ENCODE data around the gene ZBTB16.

ZBTB16 gene

DNA sequence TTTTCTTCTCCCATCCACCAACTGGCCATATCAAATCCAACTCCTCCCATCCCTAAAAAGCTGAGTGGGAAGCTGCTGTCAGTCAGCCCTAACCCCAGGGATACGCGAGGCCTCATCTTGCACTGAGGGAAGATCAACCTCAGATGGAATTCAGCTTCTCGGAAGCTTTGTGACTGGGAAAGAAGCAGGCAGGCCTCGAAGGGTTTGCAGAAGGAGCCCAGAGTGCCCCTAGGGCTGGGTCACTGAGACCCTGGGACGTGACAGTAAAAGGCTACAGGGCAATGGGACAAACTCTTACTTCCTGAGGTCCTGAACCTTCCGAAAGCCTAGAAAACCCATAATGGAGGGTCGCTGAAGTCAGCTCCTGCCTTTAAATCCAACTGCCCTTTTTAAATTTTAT is 202.3 kb downstream of the ZBTB16 start:
- DNase-seq = no peak

DNA sequence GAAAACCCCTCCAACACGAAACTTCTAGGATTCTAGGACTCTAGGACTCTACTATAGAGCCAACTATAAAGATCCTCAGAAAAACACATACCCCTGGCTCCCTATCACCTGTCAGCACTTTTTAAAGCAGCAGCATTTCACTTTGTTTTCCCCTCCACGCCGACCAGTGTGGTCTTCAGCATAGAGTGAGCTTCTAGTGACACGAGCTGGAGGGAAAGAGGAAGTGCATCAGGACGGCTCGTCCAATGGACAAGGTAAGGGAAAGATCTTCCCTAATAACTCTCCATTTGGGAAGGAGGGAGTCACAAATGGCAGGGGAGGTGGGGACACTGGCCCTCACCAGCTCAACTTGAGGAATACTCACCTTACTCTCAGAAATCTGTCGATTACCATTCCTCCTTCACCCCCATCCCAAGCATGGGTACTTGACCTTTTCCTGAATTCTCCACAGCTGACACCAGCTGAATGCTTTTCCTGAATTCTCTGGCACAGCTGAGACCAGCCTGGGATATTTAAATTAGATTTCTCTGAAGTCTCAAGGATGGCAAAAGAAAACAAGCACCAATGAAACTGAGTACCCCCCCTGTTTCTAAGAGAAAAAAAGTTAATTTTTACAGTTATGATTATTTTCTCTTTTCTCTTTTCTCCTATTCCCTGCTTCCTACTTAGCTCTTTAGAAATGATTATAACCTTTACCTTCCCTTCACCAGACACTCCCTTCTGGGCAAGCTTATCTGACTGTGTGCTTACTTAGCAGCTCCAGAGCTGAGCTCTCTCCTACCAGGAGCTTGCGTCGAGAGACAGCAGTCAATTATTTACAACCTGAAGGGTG is 203.4 kb downstream of the ZBTB16 start:
- DNase-seq (no peak), ATAC-seq (peak; percentile 49)
- H3K27ac Mint-ChIP-seq = no peak overlapping the region
- no peaks in the 10 kb centered on the region for H3K4me1 Mint-ChIP-seq
- no peak overlapping the region for H3K4me3 Mint-ChIP-seq
- H3K9me3 Mint-ChIP-seq = no peaks in the 10 kb centered on the region
- H3K27me3 Mint-ChIP-seq = no peaks in the 10 kb centered on the region

More for the DNA sequence above, 202.3 kb downstream of the ZBTB16 start:
- H3K27ac Mint-ChIP-seq = no peak overlapping the region
- H3K9me3 Mint-ChIP-seq = no peaks in the 10 kb centered on the region
- ATAC-seq = no peak
- no peak overlapping the region for H3K4me3 Mint-ChIP-seq
- H3K27me3 Mint-ChIP-seq = no peaks in the 10 kb centered on the region
- no peaks in the 10 kb centered on the region for H3K4me1 Mint-ChIP-seq

DNA sequence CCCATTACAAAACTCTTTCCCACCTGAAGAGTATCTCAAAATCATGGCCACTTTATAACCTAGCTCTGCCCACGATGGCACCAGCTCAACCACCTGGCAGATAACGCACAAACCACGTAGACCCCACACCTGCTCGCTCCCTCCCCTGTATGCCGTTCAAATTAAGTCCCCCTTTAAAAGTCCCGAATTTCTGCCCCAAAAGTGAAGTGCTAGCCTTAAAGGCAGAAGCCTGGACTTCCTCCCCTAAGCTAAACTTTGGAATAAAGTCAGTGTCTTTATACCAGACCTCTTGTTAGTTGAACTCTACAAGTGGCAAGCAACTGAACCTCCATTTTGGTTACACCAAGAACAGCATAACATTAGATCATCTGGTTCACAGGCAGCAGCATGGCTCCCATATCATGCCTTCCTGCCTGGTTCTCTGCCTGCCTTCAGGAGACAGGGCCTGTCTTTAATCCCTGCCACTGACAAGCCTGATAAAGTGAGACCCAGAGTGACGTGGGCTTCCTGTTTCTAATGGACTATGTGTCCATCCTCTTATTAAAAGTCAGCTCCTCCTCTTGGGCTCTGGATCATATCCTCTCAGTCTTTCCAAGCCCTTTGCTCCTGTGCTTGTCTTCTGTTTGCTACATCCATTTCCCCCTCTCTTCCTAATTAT is 204.1 kb downstream of the ZBTB16 start:
- Mint-ChIP-seq H3K27ac (no peak overlapping the region), H3K4me3 (no peak overlapping the region), H3K4me1 (no peaks in the 10 kb centered on the region), H3K27me3 (no peaks in the 10 kb centered on the region), H3K9me3 (no peaks in the 10 kb centered on the region)
- no peak for ATAC-seq
- no peak for DNase-seq

DNA sequence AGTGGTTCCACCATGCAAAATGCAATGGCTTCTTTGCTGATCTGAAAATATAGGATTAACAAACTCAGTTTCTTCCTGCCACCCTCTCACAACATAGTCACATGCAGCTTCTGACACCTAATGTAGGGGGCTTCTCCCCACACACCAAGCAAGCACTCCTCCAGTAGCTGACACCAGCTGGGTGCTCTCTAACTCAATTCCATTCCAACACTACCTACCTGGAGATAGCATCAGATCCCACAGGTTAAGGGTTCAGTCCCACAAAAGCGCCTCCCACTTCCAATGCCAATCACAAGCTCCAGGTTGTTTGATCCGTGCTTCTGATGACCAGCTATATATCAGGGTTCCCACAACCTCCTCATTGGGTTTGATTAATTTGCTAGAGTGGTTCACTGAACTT is 204.9 kb downstream of the ZBTB16 start:
- ATAC-seq (no peak), DNase-seq (no peak)
- H3K4me1 Mint-ChIP-seq = no peaks in the 10 kb centered on the region
- H3K9me3 Mint-ChIP-seq = no peaks in the 10 kb centered on the region
- H3K4me3 Mint-ChIP-seq = no peak overlapping the region
- peaks cover 3% of the 10 kb centered on the region for H3K27me3 Mint-ChIP-seq
- H3K27ac Mint-ChIP-seq = no peak overlapping the region

DNA sequence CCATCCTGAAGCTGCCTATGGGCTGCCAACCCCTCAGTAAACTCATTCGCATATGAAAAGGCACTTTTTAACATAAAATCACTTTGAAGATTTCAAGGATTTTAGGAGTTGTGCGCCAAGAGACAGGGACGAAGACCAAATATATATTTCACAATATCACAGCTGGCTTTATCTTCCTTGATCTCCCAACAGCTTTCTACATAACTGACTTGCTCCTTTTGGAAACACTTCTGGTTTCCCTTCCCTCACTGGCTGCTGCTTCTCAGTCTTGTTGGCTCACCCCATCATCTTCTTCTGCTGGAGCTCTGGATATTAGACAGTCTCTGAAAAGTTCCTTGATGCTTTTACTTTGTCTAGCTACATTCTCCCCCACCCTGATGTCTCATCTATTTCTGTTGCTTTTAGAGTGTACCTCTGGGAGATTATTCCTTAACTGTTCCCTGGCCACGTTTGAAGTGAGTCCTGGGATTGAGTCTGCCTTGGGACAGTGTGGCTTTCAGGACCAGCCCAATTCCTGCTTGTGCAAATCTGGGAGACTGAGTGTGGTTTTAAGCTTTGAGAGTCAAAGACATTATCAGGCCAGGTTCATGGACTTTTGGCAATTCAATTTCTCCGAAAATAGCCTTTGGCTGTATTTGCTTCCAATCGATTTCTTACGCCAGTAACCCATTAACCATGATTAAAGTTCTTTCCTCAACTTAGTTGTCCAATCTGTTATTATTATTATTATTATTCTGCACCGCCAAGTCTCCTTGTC is 205.8 kb downstream of the ZBTB16 start:
- DNase-seq = no peak
- peaks cover 7% of the 10 kb centered on the region for H3K27me3 Mint-ChIP-seq
- no peak for ATAC-seq
- H3K27ac Mint-ChIP-seq = no peak overlapping the region
- H3K4me1 Mint-ChIP-seq = no peaks in the 10 kb centered on the region
- H3K9me3 Mint-ChIP-seq = no peaks in the 10 kb centered on the region
- H3K4me3 Mint-ChIP-seq = no peak overlapping the region

DNA sequence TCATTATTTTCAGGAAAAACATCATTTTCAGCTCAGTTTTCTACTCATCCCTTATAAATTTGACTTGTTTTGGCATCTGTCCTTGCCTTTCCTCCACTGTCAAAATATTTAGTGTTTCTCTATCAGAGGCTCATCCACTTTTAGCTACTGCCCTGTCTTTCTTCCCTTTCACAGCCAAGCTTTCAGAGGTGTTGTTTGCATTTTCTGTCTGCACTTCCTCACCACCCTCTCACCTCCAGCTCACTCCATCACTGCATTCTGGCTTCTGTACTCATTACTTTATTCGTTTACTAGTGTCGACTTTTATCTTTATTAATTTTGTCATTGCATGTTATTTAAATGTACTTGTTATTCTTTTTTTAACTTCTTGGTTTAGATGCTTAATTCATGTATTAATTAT is 210.0 kb downstream of the ZBTB16 start:
- peak overlapping the region in 1 of 2 donors; percentile 5 for H3K27ac Mint-ChIP-seq
- peaks cover 21% of the 10 kb centered on the region for H3K27me3 Mint-ChIP-seq
- no peaks in the 10 kb centered on the region for H3K4me1 Mint-ChIP-seq
- ATAC-seq (no peak), DNase-seq (no peak)
- H3K9me3 Mint-ChIP-seq = no peaks in the 10 kb centered on the region
- no peak overlapping the region for H3K4me3 Mint-ChIP-seq

DNA sequence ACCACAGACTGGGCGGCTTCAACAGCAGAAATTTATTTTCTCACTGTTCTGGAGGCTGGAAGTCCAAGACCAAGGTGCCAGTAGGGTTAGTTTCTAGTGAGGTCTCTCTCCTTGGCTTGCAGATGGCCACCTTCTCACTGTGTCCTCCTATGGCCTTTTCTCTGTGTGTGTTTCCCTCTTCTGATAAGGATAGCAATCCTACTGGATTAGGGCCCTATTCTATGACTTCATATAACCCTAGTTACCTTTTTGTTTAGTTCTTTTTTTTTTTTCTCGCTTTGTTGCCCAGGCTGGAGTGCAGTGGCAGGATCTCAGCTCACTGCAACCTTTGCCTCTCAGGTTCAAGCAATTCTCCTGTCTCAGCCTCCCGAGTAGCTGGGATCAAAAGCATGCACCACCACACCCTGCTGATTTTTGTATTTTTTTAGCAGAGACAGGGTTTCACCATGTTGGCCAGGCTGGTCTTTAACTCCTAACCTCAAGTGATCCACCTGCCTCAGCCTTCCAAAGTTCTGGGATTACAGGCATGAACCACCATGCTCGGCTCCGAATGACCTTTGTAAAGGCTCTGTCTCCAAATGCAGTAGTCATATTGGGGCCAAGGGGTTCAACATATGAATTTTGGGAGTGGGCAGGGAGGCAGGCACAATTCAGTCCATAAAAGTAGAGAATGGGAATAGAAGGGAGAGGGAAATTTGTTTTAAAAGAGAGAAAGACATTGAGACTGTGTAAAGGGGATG is 211.2 kb downstream of the ZBTB16 start:
- DNase-seq = no peak
- Mint-ChIP-seq H3K27ac (no peak overlapping the region), H3K9me3 (no peaks in the 10 kb centered on the region), H3K4me1 (no peaks in the 10 kb centered on the region), H3K4me3 (no peak overlapping the region), H3K27me3 (peaks cover 24% of the 10 kb centered on the region)
- ATAC-seq = no peak

DNA sequence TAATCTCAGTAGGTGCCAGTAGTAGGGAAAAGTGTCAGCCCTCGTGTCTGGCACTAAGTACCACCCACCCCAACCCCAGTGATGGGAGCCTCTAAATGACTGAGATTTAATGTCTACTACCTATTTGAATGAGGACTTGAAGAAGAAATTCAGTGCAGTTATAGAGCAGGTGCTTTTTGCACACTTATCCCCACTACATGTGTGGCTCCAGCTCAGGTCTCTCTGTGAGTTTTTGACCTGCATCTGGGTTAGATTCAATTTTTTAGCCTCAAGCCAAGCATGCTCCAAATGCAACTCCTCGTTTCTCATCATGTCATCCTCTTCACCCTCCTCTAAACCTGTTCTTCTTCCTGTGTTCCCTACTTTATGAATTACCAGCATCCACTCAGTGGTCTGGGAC is 211.8 kb downstream of the ZBTB16 start:
- ATAC-seq = no peak
- DNase-seq = no peak
- no peaks in the 10 kb centered on the region for H3K9me3 Mint-ChIP-seq
- no peak overlapping the region for H3K4me3 Mint-ChIP-seq
- H3K27ac Mint-ChIP-seq = no peak overlapping the region
- H3K27me3 Mint-ChIP-seq = peaks cover 24% of the 10 kb centered on the region
- no peaks in the 10 kb centered on the region for H3K4me1 Mint-ChIP-seq

DNA sequence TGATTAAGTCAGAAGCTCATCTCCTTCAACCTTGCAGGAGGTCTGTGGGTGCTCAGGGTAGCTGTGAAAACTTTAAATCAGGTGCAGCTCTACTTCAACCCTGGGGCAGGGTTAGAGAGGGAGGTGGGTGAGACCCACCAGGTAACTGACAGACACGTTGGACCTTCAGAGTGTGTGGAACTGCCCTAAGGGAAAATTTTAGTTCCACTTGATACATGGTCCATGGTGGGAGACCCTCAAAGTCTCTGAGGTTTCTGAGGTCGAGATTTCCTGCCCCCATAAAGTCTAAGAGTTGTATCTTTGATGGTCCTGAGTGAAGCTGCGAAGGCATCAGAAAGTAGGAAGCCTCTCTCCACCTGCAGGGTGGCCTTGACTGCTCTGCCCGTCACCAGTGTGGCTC is 212.8 kb downstream of the ZBTB16 start:
- Mint-ChIP-seq H3K27me3 (peaks cover 24% of the 10 kb centered on the region), H3K4me1 (no peaks in the 10 kb centered on the region), H3K4me3 (no peak overlapping the region), H3K9me3 (no peaks in the 10 kb centered on the region), H3K27ac (no peak overlapping the region)
- no peak for DNase-seq
- ATAC-seq = no peak

DNA sequence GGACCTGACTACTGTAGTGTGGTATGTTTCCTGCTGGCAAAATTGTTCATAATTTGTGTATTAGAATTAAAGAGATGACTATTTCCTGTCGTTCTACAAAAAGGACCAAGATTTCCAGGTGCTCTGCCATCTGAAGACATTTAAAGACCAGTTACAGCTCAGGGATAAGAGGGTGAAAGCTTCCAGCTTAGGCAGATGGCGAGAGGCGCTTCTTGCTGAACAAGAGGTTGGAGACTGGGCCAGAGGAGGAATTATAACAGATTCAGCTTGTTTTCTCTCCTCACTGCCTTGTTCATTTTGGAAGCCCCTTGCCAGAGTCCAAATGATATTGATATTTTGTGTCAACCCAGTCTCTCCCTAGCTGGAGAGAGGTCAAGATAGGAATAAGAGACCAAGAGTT is 213.6 kb downstream of the ZBTB16 start:
- no peaks in the 10 kb centered on the region for H3K9me3 Mint-ChIP-seq

DNA sequence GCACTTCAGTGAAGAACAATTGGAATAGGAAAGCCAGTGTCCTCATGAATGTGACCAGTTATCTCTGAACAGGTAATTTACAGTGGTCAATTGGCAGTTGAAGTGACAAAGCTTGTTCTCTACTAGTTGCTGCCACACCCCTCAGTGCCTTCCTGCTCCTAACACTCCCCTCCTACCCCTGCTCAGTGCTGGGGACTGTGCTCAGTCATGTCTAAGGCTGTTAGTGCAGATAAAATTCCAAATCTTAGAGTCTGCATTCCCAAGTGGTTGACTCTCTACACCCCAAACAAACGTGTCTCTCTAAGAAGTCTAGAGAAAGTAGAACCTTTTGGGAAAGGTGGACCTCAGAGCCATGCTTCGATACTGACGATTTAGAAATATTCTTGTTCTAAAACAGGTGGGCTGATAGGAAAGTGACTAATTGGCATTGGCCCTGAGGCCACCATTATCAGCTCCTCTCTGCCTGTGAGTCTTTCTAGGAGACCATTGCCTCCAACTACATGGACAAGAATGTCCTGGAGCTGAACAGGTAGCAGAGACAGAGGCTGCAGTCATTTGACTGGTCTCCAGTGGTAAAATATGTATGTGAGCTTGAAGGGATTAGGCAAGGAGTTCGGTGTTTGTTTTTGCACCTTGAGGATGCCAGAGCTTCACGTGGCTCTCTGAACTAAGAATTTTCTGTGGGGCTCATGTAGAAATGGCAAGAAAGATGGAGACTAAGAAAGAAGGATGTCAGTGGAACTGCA is 214.6 kb downstream of the ZBTB16 start:
- no peak for DNase-seq
- peak overlapping the region in 1 of 2 donors; percentile 21 for H3K27ac Mint-ChIP-seq
- H3K4me1 Mint-ChIP-seq = no peaks in the 10 kb centered on the region
- H3K4me3 Mint-ChIP-seq = no peak overlapping the region
- no peak for ATAC-seq
- peaks cover 40% of the 10 kb centered on the region for H3K27me3 Mint-ChIP-seq
- no peaks in the 10 kb centered on the region for H3K9me3 Mint-ChIP-seq

More for the DNA sequence above, 213.6 kb downstream of the ZBTB16 start:
- DNase-seq (no peak), ATAC-seq (no peak)
- no peaks in the 10 kb centered on the region for H3K4me1 Mint-ChIP-seq
- no peak overlapping the region for H3K4me3 Mint-ChIP-seq
- H3K27me3 Mint-ChIP-seq = peaks cover 30% of the 10 kb centered on the region
- H3K27ac Mint-ChIP-seq = no peak overlapping the region

DNA sequence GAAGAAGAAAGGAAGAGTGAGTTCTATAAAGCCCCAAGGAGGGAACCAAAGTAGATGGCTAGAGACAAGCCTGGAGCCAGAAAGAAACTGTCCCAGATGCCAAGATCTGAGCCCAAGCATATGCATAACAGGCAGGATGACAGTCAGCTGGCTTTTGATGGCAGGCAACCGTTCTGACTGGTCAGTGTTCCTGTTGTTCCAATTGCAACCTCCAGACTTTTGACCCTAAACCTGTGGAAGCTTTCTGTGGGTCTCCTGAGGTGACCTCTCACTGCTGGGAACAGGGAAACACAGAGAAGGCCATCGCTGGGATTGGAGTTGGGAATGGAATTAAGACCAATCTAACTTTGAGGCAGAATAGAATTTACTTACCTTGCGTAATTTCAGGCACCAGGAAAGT is 215.1 kb downstream of the ZBTB16 start:
- Mint-ChIP-seq H3K4me1 (no peaks in the 10 kb centered on the region), H3K9me3 (no peaks in the 10 kb centered on the region)

DNA sequence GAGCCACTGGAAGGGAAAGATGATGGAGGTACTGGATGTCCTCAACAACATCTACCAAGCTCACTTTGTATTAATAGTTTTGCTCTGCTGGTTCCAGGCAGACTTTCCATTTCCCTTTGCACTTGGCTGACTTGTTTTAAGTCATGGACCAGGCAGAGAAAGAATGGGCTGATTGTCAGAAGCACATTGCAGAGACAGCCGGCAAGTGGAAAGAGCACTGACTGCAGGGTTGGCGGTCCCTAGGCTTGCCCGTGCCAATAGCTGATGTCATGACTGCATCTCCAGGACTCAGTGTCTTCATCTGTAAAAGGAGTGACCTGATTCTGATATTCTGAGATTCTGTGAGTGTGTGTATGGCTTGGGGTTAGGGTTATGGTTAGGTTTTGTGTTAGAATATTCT is 215.8 kb downstream of the ZBTB16 start:
- no peak for DNase-seq
- no peak overlapping the region for H3K27ac Mint-ChIP-seq
- no peaks in the 10 kb centered on the region for H3K9me3 Mint-ChIP-seq
- H3K4me1 Mint-ChIP-seq = no peaks in the 10 kb centered on the region
- peaks cover 44% of the 10 kb centered on the region for H3K27me3 Mint-ChIP-seq
- no peak overlapping the region for H3K4me3 Mint-ChIP-seq
- no peak for ATAC-seq

More for the DNA sequence above, 215.1 kb downstream of the ZBTB16 start:
- DNase-seq (no peak), ATAC-seq (no peak)
- Mint-ChIP-seq H3K27me3 (peaks cover 40% of the 10 kb centered on the region), H3K4me3 (no peak overlapping the region), H3K27ac (no peak overlapping the region)

DNA sequence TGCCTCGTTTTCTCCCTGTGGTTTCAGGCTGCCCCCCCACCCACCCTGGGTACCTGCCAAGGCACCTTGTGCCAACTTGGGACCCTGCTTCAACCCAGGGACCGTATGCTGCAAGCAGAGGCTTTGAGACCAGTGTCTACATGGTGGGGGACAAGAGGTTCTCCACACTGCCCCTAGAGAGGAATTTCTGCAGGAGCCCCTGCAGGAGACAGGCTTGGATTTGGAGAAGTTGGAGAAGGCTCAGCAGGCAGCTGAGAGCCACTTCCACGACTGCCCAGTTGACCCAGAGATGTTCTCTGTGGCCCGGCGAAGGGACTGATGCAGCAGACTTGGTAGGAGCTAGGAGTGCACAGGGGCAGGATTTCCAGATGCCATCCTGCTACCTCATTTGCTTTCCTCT is 216.6 kb downstream of the ZBTB16 start:
- Mint-ChIP-seq H3K27me3 (peaks cover 47% of the 10 kb centered on the region), H3K9me3 (no peaks in the 10 kb centered on the region), H3K4me3 (no peak overlapping the region), H3K27ac (no peak overlapping the region), H3K4me1 (no peaks in the 10 kb centered on the region)
- ATAC-seq = no peak
- DNase-seq = no peak

All from stimulated activated naive CD8-positive, alpha-beta T cell treated with anti-CD3 and anti-CD28 coated beads, Interleukin-15, amount 100 ng/mL, for 72 hours (primary cell).